GM18526 (cell line): ENCODE measurements around the gene TCAIM.

Experiments used
- POLR2A ChIP-seq: IDR thresholded peaks from 3 replicates; pipeline ENCODE4 v1.6.1; 2011; ENCODE audit not compliant: insufficient read length; ENCODE audit errors: extremely low read depth

The TCAIM gene

DNA sequence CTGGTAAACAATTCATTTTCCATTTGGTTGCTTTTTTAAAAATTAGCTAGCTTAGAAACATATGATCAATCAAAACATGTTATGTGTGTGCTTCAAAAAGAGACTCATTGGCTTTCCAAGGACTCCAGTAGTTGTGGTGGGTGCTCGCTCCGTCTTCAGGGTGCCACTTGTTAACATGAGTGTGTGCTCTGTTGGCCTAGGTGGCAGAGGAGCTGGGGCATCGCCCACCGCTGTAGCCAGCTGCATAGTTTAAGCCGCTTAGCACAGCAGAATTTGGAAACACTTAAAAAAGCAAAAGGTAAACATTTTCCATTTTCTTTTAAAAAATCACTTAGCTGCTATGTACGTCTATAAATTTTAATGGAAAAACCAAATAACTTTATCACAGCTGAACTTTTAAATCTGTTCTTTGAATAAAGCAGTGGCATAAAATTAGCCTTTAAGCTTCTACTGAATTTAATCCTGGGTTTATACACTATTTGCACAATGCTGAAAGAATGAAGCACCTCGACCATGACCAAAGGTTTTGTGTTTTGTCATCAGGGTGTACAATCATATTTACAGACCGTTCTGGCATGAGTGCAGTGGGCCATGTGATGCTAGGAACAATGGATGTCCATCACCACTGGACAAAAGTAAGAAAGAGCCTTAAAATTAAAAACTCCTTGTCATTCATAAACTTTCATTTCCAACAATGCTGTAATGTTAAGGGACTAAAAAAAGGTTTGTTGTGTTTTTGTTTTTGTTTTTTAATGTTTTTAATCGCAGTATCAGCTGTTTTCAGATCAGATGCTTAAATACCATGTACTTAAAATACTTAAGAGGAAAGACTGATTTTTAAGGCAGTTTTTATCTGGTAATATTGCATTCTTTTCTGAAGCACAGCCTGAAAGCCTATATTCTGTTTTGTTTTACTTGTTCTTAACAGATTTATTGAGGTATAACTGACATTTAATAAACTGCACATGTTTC, 57.9 kb downstream of the TCAIM start:
- no peak for TF ChIP-seq POLR2A

DNA sequence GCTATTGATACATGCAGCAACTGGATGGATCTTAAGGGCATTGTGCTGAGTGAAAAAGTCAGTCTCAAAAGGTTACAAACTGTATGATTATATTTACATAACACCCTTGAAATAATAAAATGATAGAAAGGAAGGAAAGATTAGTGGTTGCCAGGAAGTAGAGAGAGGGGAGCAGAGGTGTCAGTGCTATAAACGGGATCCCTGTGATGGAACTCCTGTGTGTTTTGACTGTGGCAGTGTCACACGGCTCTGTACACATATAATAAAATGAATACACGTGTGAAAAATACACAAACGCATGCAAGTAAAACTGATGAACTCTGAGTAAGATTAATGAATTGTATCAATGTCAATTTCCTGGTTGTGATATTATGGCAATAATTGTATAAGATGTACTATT, 60.3 kb downstream of the TCAIM start:
- TF ChIP-seq POLR2A, result no peak

DNA sequence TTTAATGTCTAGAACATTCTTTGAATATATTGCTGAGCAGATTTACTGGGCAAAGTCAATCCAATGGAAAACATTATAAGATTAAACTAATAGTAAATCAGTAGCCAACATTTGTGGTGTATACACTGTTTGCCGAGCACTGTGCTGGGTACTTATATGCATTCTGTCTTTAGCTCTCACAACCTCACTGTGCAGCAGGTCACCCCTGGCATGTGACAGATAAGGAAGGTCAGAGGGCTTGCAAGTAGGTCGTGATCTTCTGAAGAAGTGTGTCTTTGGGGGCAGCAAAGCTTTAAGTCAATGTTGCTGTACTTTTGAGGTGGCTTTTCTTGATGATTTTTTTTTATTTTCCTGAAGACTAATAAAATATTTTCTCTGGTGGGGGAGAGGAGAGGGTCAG, 62.2 kb downstream of the TCAIM start:
- no peak for TF ChIP-seq POLR2A

DNA sequence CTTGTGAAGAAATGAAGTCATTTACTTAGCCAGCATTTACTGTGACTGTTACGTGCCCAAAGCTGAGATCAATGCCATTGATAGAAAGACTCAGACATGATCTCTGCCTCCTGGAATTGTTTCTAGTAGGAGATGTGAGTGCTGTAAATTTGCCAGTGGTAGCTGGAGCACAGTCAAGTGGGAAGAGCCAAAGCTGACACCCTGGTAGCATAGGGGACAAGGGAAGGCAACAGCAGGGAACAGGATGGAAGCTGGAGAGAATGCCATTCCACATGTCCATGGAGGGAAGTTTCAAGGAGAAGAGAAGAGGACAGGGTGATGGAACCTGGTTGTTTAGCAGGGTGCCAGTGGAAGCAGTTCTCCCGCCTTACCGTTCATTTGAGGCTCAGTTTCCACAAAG, 64.0 kb downstream of the TCAIM start:
- TF ChIP-seq POLR2A, result no peak

DNA sequence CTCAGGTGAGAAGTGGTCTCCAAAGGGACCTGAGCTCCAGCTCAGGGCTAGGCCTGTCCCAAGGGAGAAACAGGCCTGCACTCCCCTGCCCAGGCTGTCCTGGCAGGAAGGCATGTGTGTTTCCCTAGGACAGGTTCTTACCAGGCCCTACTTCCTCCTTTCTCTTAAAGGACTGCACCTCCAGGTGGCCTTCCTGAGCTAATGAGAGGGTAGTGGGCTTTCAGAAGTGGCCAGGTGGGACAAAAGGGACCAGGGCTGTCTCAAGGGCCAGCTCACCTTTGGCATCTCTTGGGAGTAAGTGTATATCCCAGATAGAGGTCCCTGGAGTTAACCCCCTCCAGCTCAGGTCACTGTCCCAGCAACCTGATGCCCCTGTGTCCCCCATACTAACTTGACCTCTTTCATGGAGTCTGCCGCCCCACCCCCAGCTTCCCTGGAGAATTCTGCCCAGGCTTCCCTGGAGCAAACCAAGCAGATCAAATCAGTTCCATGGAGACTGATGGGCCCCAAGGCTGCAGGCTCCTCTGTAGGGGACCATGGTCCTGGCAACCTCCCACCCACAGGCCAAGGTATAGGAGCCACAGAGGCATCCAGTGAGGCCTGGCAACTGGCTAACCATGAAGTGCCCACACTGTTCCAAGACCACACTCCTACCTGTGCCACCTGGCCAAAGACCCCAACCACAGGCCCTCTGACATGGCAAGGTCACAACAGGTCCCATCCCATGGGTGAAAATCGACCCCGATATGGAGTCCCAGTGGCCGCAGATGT, 71.3 kb downstream of the TCAIM start:
- no peak for TF ChIP-seq POLR2A

DNA sequence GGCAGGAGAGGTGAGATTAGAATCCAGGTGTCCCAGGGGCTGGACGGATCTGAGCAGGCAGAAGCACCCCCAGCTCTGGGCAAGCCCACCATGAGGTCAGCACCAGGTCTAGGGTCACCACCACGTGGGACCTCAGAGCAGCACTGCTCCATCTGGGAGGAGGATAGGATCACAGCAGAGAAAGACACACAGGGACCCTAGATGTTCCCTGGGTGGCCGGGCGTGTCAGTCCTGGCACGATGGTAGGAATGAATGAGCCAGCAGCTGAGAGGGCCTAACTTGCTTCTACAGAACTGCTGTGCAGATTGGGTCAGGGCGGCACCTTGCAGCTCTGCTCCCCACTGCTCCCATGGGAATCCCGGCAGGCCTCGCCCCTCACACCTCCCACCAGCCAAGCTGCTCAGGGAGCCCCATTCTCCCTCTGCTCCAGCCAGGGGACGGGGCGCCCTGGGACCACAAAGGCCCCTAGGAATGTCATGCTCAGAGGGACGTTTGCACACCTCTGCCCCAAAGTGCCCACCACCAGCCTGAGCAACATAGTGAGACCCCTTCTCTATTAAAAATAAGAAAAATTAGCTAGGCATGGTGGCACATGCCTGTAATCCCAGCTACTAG, 72.6 kb downstream of the TCAIM start:
- TF ChIP-seq POLR2A, result no peak

DNA sequence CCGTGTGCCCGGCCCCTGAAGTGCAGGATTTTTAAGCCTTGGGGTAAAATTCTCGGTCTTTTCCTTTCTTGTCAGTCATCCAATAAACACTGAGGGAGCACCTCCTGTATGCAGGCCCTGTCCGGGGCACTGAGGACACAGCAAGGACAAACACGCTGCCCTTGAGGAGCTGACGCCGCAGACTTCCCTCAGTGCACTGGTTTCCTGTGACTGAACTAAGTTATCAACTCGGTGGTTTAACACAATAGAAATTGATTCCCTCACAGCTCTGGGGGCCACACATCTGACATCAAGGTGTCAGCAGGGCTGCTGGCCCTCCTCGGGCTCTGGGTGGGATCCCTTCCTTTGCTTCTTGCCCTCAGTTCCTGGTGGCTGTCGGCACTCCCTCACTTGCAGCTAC, 73.8 kb downstream of the TCAIM start:
- TF ChIP-seq POLR2A, result no peak

DNA sequence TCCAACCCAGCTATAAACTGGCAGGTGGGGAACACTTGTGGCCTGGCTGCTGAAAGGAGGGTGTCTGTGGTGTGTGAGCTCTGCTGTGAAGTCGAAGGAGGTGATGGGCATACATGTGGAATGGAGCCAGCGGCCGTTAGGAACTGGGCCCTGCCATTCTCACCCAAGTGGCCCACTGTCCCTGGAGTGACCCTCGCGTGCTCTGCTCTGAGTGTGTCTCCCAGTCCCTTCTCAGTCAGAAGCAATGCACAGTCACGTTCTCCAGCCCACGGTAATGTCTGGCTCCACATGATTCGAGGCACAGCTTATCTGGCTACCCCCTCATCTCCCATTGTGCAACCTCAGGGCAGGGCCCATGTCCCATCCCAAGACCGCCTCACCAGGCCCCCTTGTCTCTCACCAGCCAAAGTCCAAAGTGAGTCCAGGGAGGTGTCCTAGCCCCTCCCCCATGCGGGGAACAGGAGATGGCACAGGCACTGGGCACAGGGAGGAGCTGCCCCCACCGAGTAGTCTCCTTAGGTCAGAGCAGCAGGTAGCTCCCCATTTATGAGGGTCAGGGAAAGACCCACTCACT, 76.0 kb downstream of the TCAIM start:
- TF ChIP-seq POLR2A, result no peak

DNA sequence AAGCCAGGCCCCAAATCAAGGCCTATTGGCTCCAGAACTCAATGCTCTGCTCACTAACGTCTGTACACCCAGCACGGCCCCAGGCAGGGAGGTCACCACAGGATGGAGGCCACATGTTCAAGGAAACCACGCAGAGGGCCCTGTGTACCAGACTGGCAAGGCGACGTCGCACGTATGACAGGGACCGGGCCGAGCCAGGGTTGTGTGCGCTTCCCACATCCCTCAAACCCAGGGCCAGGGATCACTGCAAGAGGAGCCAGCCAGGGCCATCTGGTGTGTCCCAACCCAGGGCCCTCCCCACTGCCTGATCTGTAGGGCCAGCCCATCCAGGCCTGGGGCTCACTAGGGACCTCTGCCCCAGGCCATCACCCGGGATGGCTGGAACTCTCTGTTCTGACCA, 76.9 kb downstream of the TCAIM start:
- no peak for TF ChIP-seq POLR2A

DNA sequence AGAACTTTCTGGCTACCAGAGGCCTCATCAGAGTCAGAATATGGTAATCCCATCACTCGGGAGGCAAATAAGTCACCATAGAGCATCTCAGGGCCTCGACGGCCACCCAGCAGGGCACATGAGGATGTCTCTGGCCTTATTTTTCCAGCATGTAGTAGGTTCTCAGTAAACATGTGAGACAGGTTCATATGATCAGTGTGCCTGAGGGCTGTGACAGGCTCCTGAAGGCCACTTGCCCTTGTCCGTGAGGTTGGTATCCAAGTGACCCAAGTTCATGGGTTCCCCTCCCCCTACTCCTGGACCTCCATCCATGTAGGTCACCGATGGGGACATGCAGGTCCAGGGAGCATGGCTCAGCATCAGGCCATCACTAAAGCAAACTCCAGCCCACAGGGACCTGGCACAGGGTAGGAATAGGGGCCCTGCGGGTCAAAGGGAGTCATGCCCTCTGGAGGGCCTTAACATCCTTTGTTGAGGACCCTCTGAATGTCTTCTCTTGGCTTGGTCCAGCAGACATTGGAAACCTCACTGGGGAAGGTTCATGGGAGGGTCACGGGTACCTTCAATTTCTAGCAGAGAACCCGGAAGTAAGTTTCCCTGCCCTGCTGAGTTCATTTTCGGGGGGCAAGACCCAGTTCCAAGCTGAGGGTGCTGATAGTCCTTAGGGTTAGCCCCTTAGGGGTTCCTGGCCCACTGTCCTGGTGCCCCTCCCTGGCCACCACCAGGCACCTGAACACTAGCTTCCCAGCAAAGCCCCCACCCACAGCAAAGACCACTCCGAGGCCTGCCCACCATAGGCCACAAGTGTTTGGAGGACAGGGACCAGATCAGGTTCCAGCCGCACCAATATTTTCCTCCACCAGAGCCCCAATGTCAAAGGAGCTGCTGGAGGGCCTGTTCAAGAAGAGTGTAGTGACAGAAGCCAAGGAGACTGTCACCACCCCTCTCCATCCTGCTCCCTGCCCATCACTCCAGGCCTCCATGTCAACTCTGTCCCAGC, 77.8 kb downstream of the TCAIM start:
- TF ChIP-seq POLR2A, result no peak

DNA sequence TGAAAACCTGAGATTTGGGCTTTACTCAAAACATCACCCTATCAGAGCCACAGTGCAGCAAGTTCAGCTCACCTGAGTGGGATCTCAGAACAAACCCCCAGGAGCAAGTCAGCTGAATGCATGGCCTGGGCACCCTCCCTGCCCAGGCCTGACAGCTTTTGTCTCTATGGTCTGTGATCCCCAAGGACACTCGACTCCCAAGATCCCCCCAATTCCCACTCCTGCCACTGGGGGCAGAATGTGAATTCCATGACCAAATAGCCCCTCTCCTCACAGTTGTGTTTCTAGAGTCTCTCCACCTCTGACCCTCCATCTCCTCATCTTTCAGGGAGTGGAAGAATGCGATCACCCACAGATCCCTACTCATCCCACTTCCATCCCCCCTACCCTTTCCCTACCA, 80.0 kb downstream of the TCAIM start:
- TF ChIP-seq POLR2A, result no peak

DNA sequence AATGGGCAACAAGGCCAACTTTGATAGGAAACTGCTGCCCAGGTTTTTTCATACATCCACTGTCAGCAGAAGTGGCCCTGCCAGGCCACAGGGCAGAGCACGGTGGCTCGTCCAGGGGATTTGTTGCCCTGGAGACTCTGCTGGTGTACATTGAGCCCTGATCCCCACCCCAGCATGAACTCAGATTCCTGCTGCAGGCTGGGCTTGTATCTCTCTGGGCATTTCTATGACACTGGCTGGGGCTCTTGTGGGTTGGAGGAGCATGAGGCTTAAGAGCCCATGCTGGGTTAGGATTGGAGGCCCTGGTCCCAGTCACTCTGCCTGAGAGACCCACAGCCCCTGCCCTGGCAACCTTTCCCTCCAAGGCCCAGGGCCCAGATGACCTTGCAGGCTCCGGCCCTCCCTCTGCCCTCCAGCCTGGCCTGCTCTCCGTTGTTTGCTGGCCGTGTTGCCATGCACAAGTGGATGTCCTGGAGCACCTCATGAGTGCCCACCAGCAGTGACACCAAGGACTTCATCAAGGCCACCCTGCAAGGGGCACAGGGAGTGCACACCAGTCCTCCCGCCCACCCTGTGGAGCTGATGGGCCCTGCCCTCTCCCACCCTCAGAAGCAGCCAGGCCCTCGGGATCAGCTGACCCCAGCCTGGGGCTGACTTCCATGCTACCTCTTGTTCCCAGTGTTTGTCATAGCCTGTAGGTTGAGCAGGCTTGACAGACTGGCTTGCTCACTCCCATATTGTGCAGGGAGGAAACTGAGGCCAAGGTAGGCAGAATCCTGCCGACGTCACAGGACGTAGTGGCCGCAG, 80.8 kb downstream of the TCAIM start:
- no peak for TF ChIP-seq POLR2A

DNA sequence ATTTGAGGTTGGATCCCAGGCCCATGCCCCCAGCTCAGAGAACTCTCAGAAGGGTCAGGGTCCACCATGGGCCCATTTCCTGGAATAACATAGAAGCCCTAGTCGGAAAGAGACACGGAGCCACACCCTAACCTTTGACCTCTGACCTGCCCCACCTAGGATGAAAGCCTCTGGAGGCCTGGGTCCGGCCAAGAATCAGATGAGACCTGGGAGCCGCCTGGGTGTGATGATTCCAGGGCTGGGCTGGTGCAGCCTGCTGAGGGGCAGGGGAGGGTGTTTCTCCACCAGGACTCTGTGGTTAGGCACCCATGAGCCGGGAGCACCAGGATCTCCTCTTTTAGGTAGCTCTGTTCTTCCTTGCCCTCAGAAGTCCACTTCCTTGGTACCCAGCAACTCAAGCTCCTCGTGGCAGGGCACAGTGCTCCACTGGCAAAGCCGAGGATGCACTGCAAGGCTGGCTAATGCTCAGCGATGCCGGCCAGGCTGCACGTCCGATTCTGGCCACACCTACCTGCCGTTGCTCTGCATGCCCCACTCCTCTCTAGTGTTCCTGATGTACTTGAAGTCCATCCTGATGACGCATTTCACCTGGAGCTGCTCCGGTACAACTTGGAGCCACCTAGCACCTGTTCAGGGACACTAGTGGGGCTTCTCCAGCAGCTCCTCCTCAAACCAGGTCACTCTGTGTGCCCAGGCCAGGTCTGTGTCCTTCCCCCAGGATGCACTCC, 81.5 kb downstream of the TCAIM start:
- TF ChIP-seq POLR2A, result no peak
